HepG2 (cell line): ENCODE data around the gene EMC1.

Experiments used
- FOXP1 ChIP-seq, 2 experiments: fragments of 450-650 bp in 1 of 2; IDR thresholded peaks; 2 replicates each; pipeline ENCODE4 v1.6.1; 2017 to 2018; ENCODE audit warnings: antibody characterized with exemption in 1 of 2
- NBN ChIP-seq: fragments of 450-650 bp; conservative IDR thresholded peaks from 2 replicates; pipeline ENCODE4 v1.6.1; 2017
- SUZ12 ChIP-seq: fragments of 150-350 bp; IDR thresholded peaks from 2 replicates; pipeline ENCODE4 v1.6.1; 2014; ENCODE audit warnings: low read depth, low read length
- YY1 ChIP-seq: IDR thresholded peaks from 2 replicates; pipeline ENCODE4 v1.6.1; 2011; ENCODE audit warnings: low read length, low read depth, moderate library complexity, mild to moderate bottlenecking; ENCODE audit not compliant: insufficient read depth, insufficient replicate concordance
- TF ChIP-seq, protein P1 (sequence below): sonication (generic); formaldehyde crosslinking; IDR thresholded peaks from 2 replicates; pipeline ENCODE4 v1.4.0; 2020; ENCODE audit warnings: missing genetic modification reagents
- TF ChIP-seq, protein P2 (sequence below): IDR thresholded peaks from 2 replicates; pipeline ENCODE4 v1.6.1; 2012; ENCODE audit warnings: inconsistent platforms

DNA sequence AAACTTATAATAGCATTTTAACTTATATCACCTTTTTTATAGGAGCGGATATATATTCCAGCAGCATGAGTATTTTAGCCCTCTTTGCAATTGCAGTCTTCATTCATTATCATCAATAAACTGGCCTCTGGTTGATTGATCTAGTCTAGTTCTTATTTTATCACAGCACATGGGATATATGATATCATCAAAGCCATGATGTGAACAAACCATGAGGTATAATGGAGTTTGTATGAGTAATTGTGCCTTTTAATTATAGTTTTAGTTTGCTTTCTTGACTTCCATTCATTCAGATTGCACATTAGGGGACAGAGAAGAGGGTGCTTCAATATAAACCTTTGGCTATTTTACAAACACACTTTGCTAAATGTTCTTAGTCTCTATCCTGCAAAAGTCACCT lies 37.7 kb downstream of the EMC1 start:
- TF ChIP-seq YY1 (no peak), NBN (no peak), FOXP1 (IDR thresholded peaks at IDR 0.05) (no peak), FOXP1 (CRISPR knock-in tag; IDR thresholded peaks at IDR 0.05) (no peak), SUZ12 (no peak)
- TF ChIP-seq, protein P1, sequence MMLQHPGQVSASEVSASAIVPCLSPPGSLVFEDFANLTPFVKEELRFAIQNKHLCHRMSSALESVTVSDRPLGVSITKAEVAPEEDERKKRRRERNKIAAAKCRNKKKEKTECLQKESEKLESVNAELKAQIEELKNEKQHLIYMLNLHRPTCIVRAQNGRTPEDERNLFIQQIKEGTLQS = no peak
- TF ChIP-seq, protein P2, sequence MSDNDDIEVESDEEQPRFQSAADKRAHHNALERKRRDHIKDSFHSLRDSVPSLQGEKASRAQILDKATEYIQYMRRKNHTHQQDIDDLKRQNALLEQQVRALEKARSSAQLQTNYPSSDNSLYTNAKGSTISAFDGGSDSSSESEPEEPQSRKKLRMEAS = no peak
